A549 (cell line): ENCODE measurements around the gene REL.

Experiments used
- CBX2 ChIP-seq: fragments of 200-600 bp; sonication (generic); IDR thresholded peaks from 2 replicates; pipeline ENCODE4 v1.6.1; 2016; ENCODE audit warnings: low read depth, mild to moderate bottlenecking, borderline replicate concordance
- CEBPB ChIP-seq, 2 experiments: fragments of >200 bp in 1 of 2; sonication (Bioruptor Twin) in 1 of 2; formaldehyde crosslinking in 1 of 2; IDR thresholded peaks; 2 replicates each; pipeline ENCODE4 v1.6.1; 2012 to 2016
- EP300 ChIP-seq, 2 experiments: fragments of >200 bp; sonication (Bioruptor Twin); formaldehyde crosslinking; IDR thresholded peaks; 2 replicates in 1 of 2; 3 replicates in 1 of 2; pipeline ENCODE4 v1.6.1; 2016 to 2017
- HDAC2 ChIP-seq: fragments of 200-600 bp; sonication (generic); IDR thresholded peaks from 2 replicates; pipeline ENCODE4 v1.6.1; 2016
- HOXA7 ChIP-seq: fragments of 250-450 bp; sonication (Bioruptor Pico); IDR thresholded peaks from 2 replicates; pipeline ENCODE4 v1.5.0; 2020; ENCODE audit warnings: mild to moderate bottlenecking, moderate library complexity
- JUNB ChIP-seq: fragments of >200 bp; sonication (Bioruptor Twin); formaldehyde crosslinking; IDR thresholded peaks from 2 replicates; pipeline ENCODE4 v1.6.1; 2016
- POLR2A ChIP-seq: IDR thresholded peaks from 2 replicates; pipeline ENCODE4 v1.6.1; 2012; ENCODE audit warnings: mild to moderate bottlenecking, low read length
- POLR2AphosphoS2 ChIP-seq: conservative IDR thresholded peaks from 2 replicates; pipeline ENCODE4 v1.6.1; 2012; ENCODE audit warnings: low read length, improper control_type of control experiment, inconsistent platforms
- RNF2 ChIP-seq: fragments of 200-600 bp; sonication (generic); IDR thresholded peaks from 2 replicates; pipeline ENCODE4 v1.6.1; 2016; ENCODE audit warnings: low read depth, mild to moderate bottlenecking, antibody characterized with exemption, moderate library complexity, borderline replicate concordance
- ZC3H11A ChIP-seq: fragments of 450-650 bp; IDR thresholded peaks from 2 replicates; pipeline ENCODE4 v1.6.1; 2014; ENCODE audit warnings: antibody characterized with exemption, mild to moderate bottlenecking
- ZSCAN20 ChIP-seq: fragments of 250-450 bp; sonication (Bioruptor Pico); IDR thresholded peaks from 2 replicates; pipeline ENCODE4 v1.8.0; 2022; ENCODE audit warnings: mild to moderate bottlenecking, moderate library complexity
- TF ChIP-seq, protein P1 (sequence below): fragments of >200 bp; sonication (Bioruptor Twin); formaldehyde crosslinking; IDR thresholded peaks from 3 replicates; pipeline ENCODE4 v1.5.1; 2016
- TF ChIP-seq, protein P2 (sequence below): fragments of 200-600 bp; sonication (generic); IDR thresholded peaks from 2 replicates; pipeline ENCODE4 v1.6.1; 2016; ENCODE audit warnings: antibody characterized with exemption, mild to moderate bottlenecking, moderate library complexity

DNA sequence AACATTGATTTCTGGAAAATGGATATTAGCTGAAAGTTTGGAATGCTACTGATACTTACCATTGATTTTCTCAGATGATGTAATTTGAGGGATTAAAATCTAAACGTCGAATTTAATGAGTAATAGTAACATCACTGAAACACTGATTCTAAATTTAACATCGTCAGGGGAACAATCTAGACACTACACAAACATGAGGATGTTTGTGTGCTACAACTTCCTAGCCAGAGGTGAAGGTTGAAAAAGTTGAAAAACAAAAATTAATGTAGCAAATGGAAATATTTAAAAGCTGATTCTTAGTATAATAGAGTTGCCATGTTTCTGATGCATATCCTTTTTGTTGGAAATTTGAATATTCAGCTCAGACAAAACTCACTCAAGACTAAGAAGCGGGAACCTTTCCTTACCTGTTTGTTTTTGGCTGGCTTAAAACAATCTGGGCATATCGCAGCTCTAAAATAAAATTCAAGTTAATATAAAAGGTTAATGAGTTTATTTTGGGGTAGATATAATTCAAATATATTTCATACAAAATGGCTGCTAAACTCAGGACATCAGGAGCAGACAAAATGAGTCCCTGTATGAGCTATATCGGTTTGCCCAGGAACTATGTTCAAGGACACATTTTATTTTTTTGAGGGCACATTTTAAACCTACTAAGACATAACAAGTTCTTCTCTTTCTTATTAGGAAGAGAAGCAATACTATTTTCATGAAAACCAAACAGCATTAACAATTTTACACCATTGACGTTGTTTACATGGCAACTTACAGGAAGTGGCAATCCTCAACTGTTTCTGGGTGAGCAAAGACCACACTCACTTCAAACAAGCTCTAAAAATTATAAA is 83.5 kb downstream of the REL start:
- TF ChIP-seq, protein P1, sequence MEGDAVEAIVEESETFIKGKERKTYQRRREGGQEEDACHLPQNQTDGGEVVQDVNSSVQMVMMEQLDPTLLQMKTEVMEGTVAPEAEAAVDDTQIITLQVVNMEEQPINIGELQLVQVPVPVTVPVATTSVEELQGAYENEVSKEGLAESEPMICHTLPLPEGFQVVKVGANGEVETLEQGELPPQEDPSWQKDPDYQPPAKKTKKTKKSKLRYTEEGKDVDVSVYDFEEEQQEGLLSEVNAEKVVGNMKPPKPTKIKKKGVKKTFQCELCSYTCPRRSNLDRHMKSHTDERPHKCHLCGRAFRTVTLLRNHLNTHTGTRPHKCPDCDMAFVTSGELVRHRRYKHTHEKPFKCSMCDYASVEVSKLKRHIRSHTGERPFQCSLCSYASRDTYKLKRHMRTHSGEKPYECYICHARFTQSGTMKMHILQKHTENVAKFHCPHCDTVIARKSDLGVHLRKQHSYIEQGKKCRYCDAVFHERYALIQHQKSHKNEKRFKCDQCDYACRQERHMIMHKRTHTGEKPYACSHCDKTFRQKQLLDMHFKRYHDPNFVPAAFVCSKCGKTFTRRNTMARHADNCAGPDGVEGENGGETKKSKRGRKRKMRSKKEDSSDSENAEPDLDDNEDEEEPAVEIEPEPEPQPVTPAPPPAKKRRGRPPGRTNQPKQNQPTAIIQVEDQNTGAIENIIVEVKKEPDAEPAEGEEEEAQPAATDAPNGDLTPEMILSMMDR = no peak
- no peak for TF ChIP-seq POLR2AphosphoS2
- no peak for TF ChIP-seq RNF2
- no peak for TF ChIP-seq HDAC2
- no peak for TF ChIP-seq POLR2A
- TF ChIP-seq ZSCAN20 (CRISPR knock-in tag) = no peak
- TF ChIP-seq HOXA7 = no peak
- TF ChIP-seq, protein P2, sequence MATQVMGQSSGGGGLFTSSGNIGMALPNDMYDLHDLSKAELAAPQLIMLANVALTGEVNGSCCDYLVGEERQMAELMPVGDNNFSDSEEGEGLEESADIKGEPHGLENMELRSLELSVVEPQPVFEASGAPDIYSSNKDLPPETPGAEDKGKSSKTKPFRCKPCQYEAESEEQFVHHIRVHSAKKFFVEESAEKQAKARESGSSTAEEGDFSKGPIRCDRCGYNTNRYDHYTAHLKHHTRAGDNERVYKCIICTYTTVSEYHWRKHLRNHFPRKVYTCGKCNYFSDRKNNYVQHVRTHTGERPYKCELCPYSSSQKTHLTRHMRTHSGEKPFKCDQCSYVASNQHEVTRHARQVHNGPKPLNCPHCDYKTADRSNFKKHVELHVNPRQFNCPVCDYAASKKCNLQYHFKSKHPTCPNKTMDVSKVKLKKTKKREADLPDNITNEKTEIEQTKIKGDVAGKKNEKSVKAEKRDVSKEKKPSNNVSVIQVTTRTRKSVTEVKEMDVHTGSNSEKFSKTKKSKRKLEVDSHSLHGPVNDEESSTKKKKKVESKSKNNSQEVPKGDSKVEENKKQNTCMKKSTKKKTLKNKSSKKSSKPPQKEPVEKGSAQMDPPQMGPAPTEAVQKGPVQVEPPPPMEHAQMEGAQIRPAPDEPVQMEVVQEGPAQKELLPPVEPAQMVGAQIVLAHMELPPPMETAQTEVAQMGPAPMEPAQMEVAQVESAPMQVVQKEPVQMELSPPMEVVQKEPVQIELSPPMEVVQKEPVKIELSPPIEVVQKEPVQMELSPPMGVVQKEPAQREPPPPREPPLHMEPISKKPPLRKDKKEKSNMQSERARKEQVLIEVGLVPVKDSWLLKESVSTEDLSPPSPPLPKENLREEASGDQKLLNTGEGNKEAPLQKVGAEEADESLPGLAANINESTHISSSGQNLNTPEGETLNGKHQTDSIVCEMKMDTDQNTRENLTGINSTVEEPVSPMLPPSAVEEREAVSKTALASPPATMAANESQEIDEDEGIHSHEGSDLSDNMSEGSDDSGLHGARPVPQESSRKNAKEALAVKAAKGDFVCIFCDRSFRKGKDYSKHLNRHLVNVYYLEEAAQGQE = no peak
- TF ChIP-seq EP300 (IDR thresholded peaks at IDR 0.05) = no peak
- TF ChIP-seq JUNB = no peak
- no peak for TF ChIP-seq ZC3H11A
- TF ChIP-seq CEBPB (IDR thresholded peaks at IDR 0.05) = no peak
- no peak for TF ChIP-seq CBX2
